KMS-11 (cell line): ENCODE data around the gene SERPINB1.

Source experiments
- H2AFZ ChIP-seq: fragments of 200-600 bp; sonication (generic); 2 replicates; pipeline ENCODE4 v1.6.1; 2016; ENCODE audit warnings: antibody characterized with exemption, mixed run types, low read depth
- H3K27ac ChIP-seq: fragments of 200-600 bp; sonication (generic); 2 replicates; pipeline ENCODE4 v1.6.1; 2016; ENCODE audit warnings: mild to moderate bottlenecking, mixed run types
- H3K27me3 ChIP-seq: fragments of 200-600 bp; sonication (generic); 2 replicates; pipeline ENCODE4 v1.6.1; 2017; ENCODE audit warnings: mild to moderate bottlenecking, low read depth, mixed run types, moderate library complexity; ENCODE audit not compliant: insufficient read depth
- H3K36me3 ChIP-seq: fragments of 200-600 bp; sonication (generic); 2 replicates; pipeline ENCODE4 v1.6.1; 2017; ENCODE audit warnings: mild to moderate bottlenecking, mixed run types; ENCODE audit not compliant: insufficient read depth
- H3K4me1 ChIP-seq: fragments of 200-600 bp; sonication (generic); 2 replicates; pipeline ENCODE4 v1.6.1; 2016; ENCODE audit warnings: mild to moderate bottlenecking, low read depth, mixed run types; ENCODE audit not compliant: poor library complexity, severe bottlenecking
- H3K4me2 ChIP-seq: fragments of 200-600 bp; sonication (generic); 2 replicates; pipeline ENCODE4 v1.7.0; 2016; ENCODE audit warnings: mild to moderate bottlenecking, mixed run types
- H3K4me3 ChIP-seq: fragments of 200-600 bp; sonication (generic); IDR thresholded peaks from 2 replicates; pipeline ENCODE4 v1.6.1; 2017; ENCODE audit warnings: low read depth, low read length, mixed read lengths; ENCODE audit not compliant: insufficient read depth
- H3K79me2 ChIP-seq: fragments of 200-600 bp; sonication (generic); 2 replicates; pipeline ENCODE4 v1.6.1; 2016; ENCODE audit warnings: low read depth, mixed run types; ENCODE audit not compliant: insufficient read depth
- H3K9ac ChIP-seq: fragments of 200-600 bp; sonication (generic); 2 replicates; pipeline ENCODE4 v1.6.1; 2016; ENCODE audit warnings: mild to moderate bottlenecking, mixed run types
- H4K20me1 ChIP-seq: fragments of 200-600 bp; sonication (generic); 2 replicates; pipeline ENCODE4 v1.6.1; 2016; ENCODE audit warnings: mild to moderate bottlenecking, mixed run types; ENCODE audit not compliant: insufficient read depth
- TF ChIP-seq, protein P1 (sequence below): fragments of 200-600 bp; sonication (generic); conservative IDR thresholded peaks from 2 replicates; pipeline ENCODE4 v1.6.1; 2017; ENCODE audit warnings: low read depth, mild to moderate bottlenecking, antibody characterized with exemption, low read length, moderate library complexity, mixed read lengths

SERPINB1 gene

GRCh38 chr6:2786269-2786668 is 55.4 kb downstream of the SERPINB1 start:
- TF ChIP-seq, protein P1, sequence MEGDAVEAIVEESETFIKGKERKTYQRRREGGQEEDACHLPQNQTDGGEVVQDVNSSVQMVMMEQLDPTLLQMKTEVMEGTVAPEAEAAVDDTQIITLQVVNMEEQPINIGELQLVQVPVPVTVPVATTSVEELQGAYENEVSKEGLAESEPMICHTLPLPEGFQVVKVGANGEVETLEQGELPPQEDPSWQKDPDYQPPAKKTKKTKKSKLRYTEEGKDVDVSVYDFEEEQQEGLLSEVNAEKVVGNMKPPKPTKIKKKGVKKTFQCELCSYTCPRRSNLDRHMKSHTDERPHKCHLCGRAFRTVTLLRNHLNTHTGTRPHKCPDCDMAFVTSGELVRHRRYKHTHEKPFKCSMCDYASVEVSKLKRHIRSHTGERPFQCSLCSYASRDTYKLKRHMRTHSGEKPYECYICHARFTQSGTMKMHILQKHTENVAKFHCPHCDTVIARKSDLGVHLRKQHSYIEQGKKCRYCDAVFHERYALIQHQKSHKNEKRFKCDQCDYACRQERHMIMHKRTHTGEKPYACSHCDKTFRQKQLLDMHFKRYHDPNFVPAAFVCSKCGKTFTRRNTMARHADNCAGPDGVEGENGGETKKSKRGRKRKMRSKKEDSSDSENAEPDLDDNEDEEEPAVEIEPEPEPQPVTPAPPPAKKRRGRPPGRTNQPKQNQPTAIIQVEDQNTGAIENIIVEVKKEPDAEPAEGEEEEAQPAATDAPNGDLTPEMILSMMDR, result no peak
- Histone ChIP-seq H3K4me3 (no peak overlapping the region), H3K4me1 (no peaks in the 10 kb centered on the region), H3K9ac (no peak overlapping the region), H3K27me3 (no peaks in the 10 kb centered on the region), H3K27ac (no peak overlapping the region), H3K79me2 (no peaks in the 10 kb centered on the region), H2AFZ (no peak overlapping the region), H3K4me2 (no peak overlapping the region), H4K20me1 (no peaks in the 10 kb centered on the region; the same call in 1 of the 2 replicates), H3K36me3 (no peaks in the 10 kb centered on the region)

- Histone ChIP-seq H3K9ac (no peak overlapping the region), H3K36me3 (no peaks in the 10 kb centered on the region), H3K79me2 (no peaks in the 10 kb centered on the region), H4K20me1 (no peaks in the 10 kb centered on the region; the same call in 1 of the 2 replicates), H3K4me1 (no peaks in the 10 kb centered on the region), H3K27ac (no peak overlapping the region), H2AFZ (no peak overlapping the region), H3K4me2 (no peak overlapping the region), H3K27me3 (no peaks in the 10 kb centered on the region), H3K4me3 (no peak overlapping the region)
- TF ChIP-seq, protein P1, result no peak
These were observed 56.7 kb downstream of the SERPINB1 start for GRCh38 chr6:2784930-2785329.

- H3K27me3 ChIP-seq, result no peaks in the 10 kb centered on the region
- H2AFZ ChIP-seq, result no peak overlapping the region
- H4K20me1 ChIP-seq, result no peaks in the 10 kb centered on the region; the same call in 1 of the 2 replicates
- H3K4me1 ChIP-seq, result no peaks in the 10 kb centered on the region
- H3K36me3 ChIP-seq, result no peaks in the 10 kb centered on the region
- no peaks in the 10 kb centered on the region for H3K79me2 ChIP-seq
- H3K4me3 ChIP-seq, result no peak overlapping the region
- no peak overlapping the region for H3K27ac ChIP-seq
- no peak overlapping the region for H3K9ac ChIP-seq
- TF ChIP-seq, protein P1, result no peak
- no peak overlapping the region for H3K4me2 ChIP-seq
These were observed 57.6 kb downstream of the SERPINB1 start for GRCh38 chr6:2784061-2784460.

DNA sequence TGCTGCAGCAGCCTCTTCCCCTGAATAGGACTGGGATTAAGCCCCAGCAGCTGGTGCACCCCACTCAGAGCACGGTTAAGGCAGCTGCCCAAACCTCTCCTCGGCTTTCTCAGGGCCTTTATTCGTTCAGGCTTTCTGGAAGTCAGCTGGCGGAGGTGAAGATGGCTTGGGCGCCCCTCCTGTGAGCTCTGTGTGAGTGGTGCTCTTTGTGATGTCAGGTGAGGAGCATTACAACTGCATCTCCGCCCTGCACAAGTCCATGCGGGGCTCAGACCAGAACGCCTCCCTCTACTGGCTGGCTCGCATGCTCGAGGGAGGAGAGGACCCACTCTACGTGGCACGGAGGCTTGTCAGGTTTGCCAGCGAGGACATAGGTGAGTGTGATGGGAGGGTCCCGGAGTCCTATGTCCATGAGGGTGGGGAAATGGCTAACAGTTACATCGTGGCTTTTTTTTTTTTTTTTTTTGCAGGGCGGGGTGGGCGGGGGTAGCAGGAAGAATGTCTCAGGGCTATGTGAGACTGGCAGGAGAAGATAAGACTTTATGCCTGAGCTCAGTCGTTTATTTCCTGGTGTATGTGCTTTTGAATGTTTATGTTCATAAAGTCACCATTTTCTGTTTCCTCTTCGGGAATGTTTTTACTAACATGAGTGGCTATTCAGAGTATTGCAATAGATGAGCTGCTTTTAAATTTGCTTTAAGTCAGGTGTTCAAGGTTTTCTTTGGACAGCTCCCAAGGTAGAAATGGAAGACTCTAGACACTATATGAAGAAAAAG is 58.3 kb downstream of the SERPINB1 start:
- Histone ChIP-seq H3K36me3 (no peaks in the 10 kb centered on the region), H3K4me2 (no peak overlapping the region), H3K27me3 (no peaks in the 10 kb centered on the region), H4K20me1 (no peaks in the 10 kb centered on the region; the same call in 1 of the 2 replicates), H3K4me3 (no peak overlapping the region), H3K4me1 (no peaks in the 10 kb centered on the region), H3K79me2 (no peaks in the 10 kb centered on the region), H3K9ac (no peak overlapping the region), H3K27ac (no peak overlapping the region), H2AFZ (no peak overlapping the region)
- TF ChIP-seq, protein P1, result no peak
